ENCODE data around the gene STPG2. TPM values are rescaled to one million over a fixed set of nuclear protein-coding genes. Genes with fewer than 3 reads are reported as not detected.

The STPG2 gene
- total and polyA plus RNA-seq, 10 of the 15 experiments (the other 5 are each of a cell fraction or from before 2014, with no cell fraction given), result 0.13 to 0.24 TPM; not detected in 8

- H2AFZ ChIP-seq (ENCODE audit: control insufficient read depth, low read depth, low read length), result no peak overlapping the region
- H3K4me3 ChIP-seq, result no peak overlapping the region
- no peaks in the 10 kb centered on the region for H4K20me1 ChIP-seq (ENCODE audit: control insufficient read depth, insufficient read depth)
- BruUV-seq (replicated peaks), result no TSS peak
- intact Hi-C loops (cut with micrococcal nuclease; ENCODE audit: unreplicated experiment), result no loop called here
- in situ Hi-C loops (cut with MboI), result no loop called here
- ChIA-PET CTCF (no interaction called here), RAD21 (ENCODE audit: unreplicated experiment) (no interaction called here), POLR2A (no interaction called here), SMC1A (ENCODE audit: uncharacterized antibody, unreplicated experiment) (interaction anchor here (1.3 kb wide), 1 partner anchor 19 kb away, joined by 3 read pairs; no protein-coding TSS in a partner anchor)
- DNase-seq (ENCODE audit: low read depth, low spot score) (no peak), FAIRE-seq (no peak), ATAC-seq (0 out of 3 replicates have a peak, but pooled peaks have one; percentile 36)
- H3K36me3 ChIP-seq (ENCODE audit: control insufficient read depth in 2 of 2, insufficient read depth in 2 of 2, low read length in 1 of 2), result no peaks in the 10 kb centered on the region
- no peak overlapping the region for H3K9ac ChIP-seq (ENCODE audit: control insufficient read depth, insufficient read depth, low read length)
- no peaks in the 10 kb centered on the region; a peak in 1 of 4 replicates for H3K27me3 ChIP-seq (replicated peaks in 1 of 2; ENCODE audit: control insufficient read depth in 2 of 2, insufficient read depth in 2 of 2, low read length in 1 of 2)
- no peak overlapping the region for H3K27ac ChIP-seq (ENCODE audit: control insufficient read depth, insufficient read depth)
- H3K4me1 ChIP-seq (ENCODE audit: control insufficient read depth, insufficient read depth, low read length), result no peaks in the 10 kb centered on the region
- 34% methylated on average over 3 of the region's 3 CpGs for WGBS (ENCODE audit: insufficient coverage, insufficient replicate concordance, low lambda C conversion rate, missing lambda C conversion rate)
- H3K4me2 ChIP-seq (ENCODE audit: control insufficient read depth, insufficient read depth), result no peak overlapping the region
- TF ChIP-seq SREBF2 (IDR thresholded peaks at IDR 0.05; ENCODE audit: low read length), result no peak
- TF ChIP-seq BRCA1 (IDR thresholded peaks at IDR 0.05; ENCODE audit: low read depth, low read length), result no peak
- no peak for TF ChIP-seq MYC (IDR thresholded peaks at IDR 0.05; ENCODE audit: insufficient read depth, insufficient read length, insufficient replicate concordance, low read length, severe bottlenecking)
- no peak for TF ChIP-seq GATAD2B (conservative IDR thresholded peaks at IDR 0.05; ENCODE audit: low read depth)
- TF ChIP-seq CREB1 (IDR thresholded peaks at IDR 0.05; ENCODE audit: low read depth), result 0 out of 2 replicates have a peak, but pooled peaks have one; percentile 22
- no peak for TF ChIP-seq CBFB (IDR thresholded peaks at IDR 0.05; ENCODE audit: low read depth)
- no peak for TF ChIP-seq HCFC1 (IDR thresholded peaks at IDR 0.05; ENCODE audit: low read length)
- no peak for TF ChIP-seq JUND (IDR thresholded peaks at IDR 0.05; ENCODE audit: low read depth, low read length)
- TF ChIP-seq RFX5 (IDR thresholded peaks at IDR 0.05; ENCODE audit: low read depth, low read length), result peak; percentile 86
- TF ChIP-seq NR2C1 (IDR thresholded peaks at IDR 0.05), result no peak
- H3K9me3 ChIP-seq (replicated peaks; ENCODE audit: control insufficient read depth, insufficient read depth, low read length), result no peaks in the 10 kb centered on the region
- no peaks in the 10 kb centered on the region for H3K79me2 ChIP-seq (ENCODE audit: control insufficient read depth, insufficient read depth, low read length)
Observed at GRCh38 chr4:98181809-98182208, 38.5 kb upstream of the STPG2 start.

- POLR2A ChIA-PET, result no interaction called here
Observed at GRCh38 chr4:98179951-98180350, 36.7 kb upstream of the STPG2 start.

More at GRCh38 chr4:98179951-98180350, 36.7 kb upstream of the STPG2 start:
- FAIRE-seq (no peak), DNase-seq (ENCODE audit: low read depth, low spot score) (no peak), ATAC-seq (no peak)
- H2AFZ ChIP-seq (ENCODE audit: control insufficient read depth, low read depth, low read length), result no peak overlapping the region
- H3K27ac ChIP-seq (ENCODE audit: control insufficient read depth, insufficient read depth), result no peak overlapping the region
- no peaks in the 10 kb centered on the region for H3K9me3 ChIP-seq (replicated peaks; ENCODE audit: control insufficient read depth, insufficient read depth, low read length)
- intact Hi-C loops (cut with micrococcal nuclease; ENCODE audit: unreplicated experiment), result no loop called here
- in situ Hi-C loops (cut with MboI), result no loop called here
- H3K27me3 ChIP-seq (replicated peaks in 1 of 2; ENCODE audit: control insufficient read depth in 2 of 2, insufficient read depth in 2 of 2, low read length in 1 of 2), result no peaks in the 10 kb centered on the region; a peak in 1 of 4 replicates
- H4K20me1 ChIP-seq (ENCODE audit: control insufficient read depth, insufficient read depth), result no peaks in the 10 kb centered on the region
- no peaks in the 10 kb centered on the region for H3K4me1 ChIP-seq (ENCODE audit: control insufficient read depth, insufficient read depth, low read length)
- BruUV-seq (replicated peaks), result no TSS peak
- RAD21 ChIA-PET (ENCODE audit: unreplicated experiment), result interaction anchor here (0.6 kb wide), 1 partner anchor 181 kb away, joined by 4 read pairs; no protein-coding TSS in a partner anchor
- H3K9ac ChIP-seq (ENCODE audit: control insufficient read depth, insufficient read depth, low read length), result no peak overlapping the region
- H3K36me3 ChIP-seq (ENCODE audit: control insufficient read depth in 2 of 2, insufficient read depth in 2 of 2, low read length in 1 of 2), result no peaks in the 10 kb centered on the region
- H3K4me2 ChIP-seq (ENCODE audit: control insufficient read depth, insufficient read depth), result no peak overlapping the region
- SMC1A ChIA-PET (ENCODE audit: uncharacterized antibody, unreplicated experiment), result interaction anchor here (0.7 kb wide), 1 partner anchor 1665 kb away, joined by 3 read pairs; no protein-coding TSS in a partner anchor
- no peak overlapping the region for H3K4me3 ChIP-seq
- no peaks in the 10 kb centered on the region for H3K79me2 ChIP-seq (ENCODE audit: control insufficient read depth, insufficient read depth, low read length)
- CTCF ChIA-PET, result no interaction called here
- TF ChIP-seq E2F4 (IDR thresholded peaks at IDR 0.05; ENCODE audit: low read depth, low read length) (no peak), NBN (IDR thresholded peaks at IDR 0.05) (no peak), EGR1 (IDR thresholded peaks at IDR 0.05; ENCODE audit: borderline replicate concordance in 1 of 2, low read depth in 2 of 2, low read length in 2 of 2) (no peak), SP1 (IDR thresholded peaks at IDR 0.05; ENCODE audit: low read depth, low read length) (no peak), BCLAF1 (IDR thresholded peaks at IDR 0.05) (no peak), NR2F1 (conservative IDR thresholded peaks at IDR 0.05) (no peak)
